ENCODE results near the gene ATG101.
"Not testable (repeated sequence)": the region's sequence is repeated elsewhere in the genome, so short reads cannot be mapped to it uniquely, and the experiment has no call there.

GRCh38 chr12:52116222-52117125 lies 46.7 kb downstream of the ATG101 start:
- TF ChIP-seq, protein P1, sequence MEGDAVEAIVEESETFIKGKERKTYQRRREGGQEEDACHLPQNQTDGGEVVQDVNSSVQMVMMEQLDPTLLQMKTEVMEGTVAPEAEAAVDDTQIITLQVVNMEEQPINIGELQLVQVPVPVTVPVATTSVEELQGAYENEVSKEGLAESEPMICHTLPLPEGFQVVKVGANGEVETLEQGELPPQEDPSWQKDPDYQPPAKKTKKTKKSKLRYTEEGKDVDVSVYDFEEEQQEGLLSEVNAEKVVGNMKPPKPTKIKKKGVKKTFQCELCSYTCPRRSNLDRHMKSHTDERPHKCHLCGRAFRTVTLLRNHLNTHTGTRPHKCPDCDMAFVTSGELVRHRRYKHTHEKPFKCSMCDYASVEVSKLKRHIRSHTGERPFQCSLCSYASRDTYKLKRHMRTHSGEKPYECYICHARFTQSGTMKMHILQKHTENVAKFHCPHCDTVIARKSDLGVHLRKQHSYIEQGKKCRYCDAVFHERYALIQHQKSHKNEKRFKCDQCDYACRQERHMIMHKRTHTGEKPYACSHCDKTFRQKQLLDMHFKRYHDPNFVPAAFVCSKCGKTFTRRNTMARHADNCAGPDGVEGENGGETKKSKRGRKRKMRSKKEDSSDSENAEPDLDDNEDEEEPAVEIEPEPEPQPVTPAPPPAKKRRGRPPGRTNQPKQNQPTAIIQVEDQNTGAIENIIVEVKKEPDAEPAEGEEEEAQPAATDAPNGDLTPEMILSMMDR (IDR thresholded peaks at IDR 0.05) = not testable (repeated sequence)
- TF ChIP-seq POLR2AphosphoS5 (IDR thresholded peaks at IDR 0.05) = not testable (repeated sequence)

All from gastroesophageal sphincter (tissue), 3 donors.